SK-N-SH treated with all-trans-retinoic acid at 6 μM for 48 hours (cell line): ENCODE results near the gene PXK.

Source experiments
- ATAC-seq: fragments of 200-7000 bp; cut with Tn5 transposase; 3 replicates; pipeline ENCODE4 v1.9.1; 2020; ENCODE audit warnings: mild to moderate bottlenecking, moderate library complexity
- CSDC2 ChIP-seq: fragments of 250-450 bp; sonication (Bioruptor Pico); IDR thresholded peaks from 2 replicates; pipeline ENCODE4 v1.5.0; 2020; ENCODE audit warnings: mild to moderate bottlenecking, moderate library complexity
- CSRNP3 ChIP-seq: fragments of 250-450 bp; sonication (Bioruptor Pico); IDR thresholded peaks from 2 replicates; pipeline ENCODE4 v1.5.1; 2021; ENCODE audit warnings: mild to moderate bottlenecking, moderate library complexity
- ESRRG ChIP-seq: fragments of 250-450 bp; sonication (Bioruptor Pico); IDR thresholded peaks from 2 replicates; pipeline ENCODE4 v1.6.1; 2021; ENCODE audit warnings: mild to moderate bottlenecking
- ISL1 ChIP-seq: fragments of 250-450 bp; sonication (Bioruptor Pico); IDR thresholded peaks from 2 replicates; pipeline ENCODE4 v2.1.2; 2022; ENCODE audit warnings: mild to moderate bottlenecking, moderate library complexity
- OSR1 ChIP-seq: fragments of 250-450 bp; sonication (Bioruptor Pico); IDR thresholded peaks from 2 replicates; pipeline ENCODE4 v1.8.0; 2022; ENCODE audit warnings: moderate library complexity, mild to moderate bottlenecking, inconsistent platforms
- PPARA ChIP-seq: fragments of 250-450 bp; sonication (Bioruptor Pico); IDR thresholded peaks from 2 replicates; pipeline ENCODE4 v1.5.0; 2020; ENCODE audit warnings: mild to moderate bottlenecking, borderline replicate concordance
- SNAI2 ChIP-seq: fragments of 250-450 bp; sonication (Bioruptor Pico); IDR thresholded peaks from 2 replicates; pipeline ENCODE4 v1.5.0; 2020; ENCODE audit warnings: mild to moderate bottlenecking, moderate library complexity
- TOX ChIP-seq: fragments of 250-450 bp; sonication (Bioruptor Pico); IDR thresholded peaks from 2 replicates; pipeline ENCODE4 v1.8.0; 2021; ENCODE audit warnings: mild to moderate bottlenecking, moderate library complexity, borderline replicate concordance
- TSHZ2 ChIP-seq: fragments of 250-450 bp; sonication (Bioruptor Pico); IDR thresholded peaks from 2 replicates; pipeline ENCODE4 v1.5.0; 2020; ENCODE audit warnings: mild to moderate bottlenecking, moderate library complexity
- ZFP3 ChIP-seq: fragments of 250-450 bp; sonication (Bioruptor Pico); IDR thresholded peaks from 2 replicates; pipeline ENCODE4 v1.5.0; 2020; ENCODE audit warnings: mild to moderate bottlenecking, moderate library complexity
- ZFP30 ChIP-seq: fragments of 450-650 bp; formaldehyde crosslinking; IDR thresholded peaks from 2 replicates; pipeline ENCODE4 v1.5.0; 2022; ENCODE audit warnings: mild to moderate bottlenecking, moderate library complexity
- ZNF70 ChIP-seq: fragments of 450-650 bp; formaldehyde crosslinking; IDR thresholded peaks from 2 replicates; pipeline ENCODE4 v1.5.0; 2020; ENCODE audit warnings: mild to moderate bottlenecking, moderate library complexity
- ZNF8 ChIP-seq: fragments of 450-650 bp; formaldehyde crosslinking; IDR thresholded peaks from 2 replicates; pipeline ENCODE4 v1.5.0; 2020; ENCODE audit warnings: mild to moderate bottlenecking, moderate library complexity
- TF ChIP-seq, protein P1 (sequence below): fragments of 250-450 bp; sonication (Bioruptor Pico); IDR thresholded peaks from 2 replicates; pipeline ENCODE4 v1.8.0; 2020; ENCODE audit warnings: mild to moderate bottlenecking, moderate library complexity, borderline replicate concordance
- TF ChIP-seq, protein P2 (sequence below): fragments of 250-450 bp; sonication (Bioruptor Pico); IDR thresholded peaks from 2 replicates; pipeline ENCODE4 v1.5.1; 2020; ENCODE audit warnings: low read depth, mild to moderate bottlenecking, moderate library complexity

Gene PXK

GRCh38 chr3:58370407-58370806 lies 37.7 kb downstream of the PXK start:
- no peak for ATAC-seq
- TF ChIP-seq ZNF70 (CRISPR knock-in tag) (no peak), TOX (CRISPR knock-in tag) (no peak)
- TF ChIP-seq, protein P1, sequence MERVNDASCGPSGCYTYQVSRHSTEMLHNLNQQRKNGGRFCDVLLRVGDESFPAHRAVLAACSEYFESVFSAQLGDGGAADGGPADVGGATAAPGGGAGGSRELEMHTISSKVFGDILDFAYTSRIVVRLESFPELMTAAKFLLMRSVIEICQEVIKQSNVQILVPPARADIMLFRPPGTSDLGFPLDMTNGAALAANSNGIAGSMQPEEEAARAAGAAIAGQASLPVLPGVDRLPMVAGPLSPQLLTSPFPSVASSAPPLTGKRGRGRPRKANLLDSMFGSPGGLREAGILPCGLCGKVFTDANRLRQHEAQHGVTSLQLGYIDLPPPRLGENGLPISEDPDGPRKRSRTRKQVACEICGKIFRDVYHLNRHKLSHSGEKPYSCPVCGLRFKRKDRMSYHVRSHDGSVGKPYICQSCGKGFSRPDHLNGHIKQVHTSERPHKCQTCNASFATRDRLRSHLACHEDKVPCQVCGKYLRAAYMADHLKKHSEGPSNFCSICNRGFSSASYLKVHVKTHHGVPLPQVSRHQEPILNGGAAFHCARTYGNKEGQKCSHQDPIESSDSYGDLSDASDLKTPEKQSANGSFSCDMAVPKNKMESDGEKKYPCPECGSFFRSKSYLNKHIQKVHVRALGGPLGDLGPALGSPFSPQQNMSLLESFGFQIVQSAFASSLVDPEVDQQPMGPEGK, result no peak

- ATAC-seq, result no peak
- TF ChIP-seq CSRNP3 (no peak), ZFP3 (CRISPR knock-in tag) (no peak), CSDC2 (CRISPR knock-in tag) (no peak)
These were observed 39.1 kb downstream of the PXK start for GRCh38 chr3:58371754-58372153.

- no peak for ATAC-seq
- TF ChIP-seq CSRNP3 (no peak), TSHZ2 (no peak), ZFP3 (CRISPR knock-in tag) (no peak), ZNF70 (CRISPR knock-in tag) (no peak)
These were observed 42.6 kb downstream of the PXK start for GRCh38 chr3:58375254-58375653.

DNA sequence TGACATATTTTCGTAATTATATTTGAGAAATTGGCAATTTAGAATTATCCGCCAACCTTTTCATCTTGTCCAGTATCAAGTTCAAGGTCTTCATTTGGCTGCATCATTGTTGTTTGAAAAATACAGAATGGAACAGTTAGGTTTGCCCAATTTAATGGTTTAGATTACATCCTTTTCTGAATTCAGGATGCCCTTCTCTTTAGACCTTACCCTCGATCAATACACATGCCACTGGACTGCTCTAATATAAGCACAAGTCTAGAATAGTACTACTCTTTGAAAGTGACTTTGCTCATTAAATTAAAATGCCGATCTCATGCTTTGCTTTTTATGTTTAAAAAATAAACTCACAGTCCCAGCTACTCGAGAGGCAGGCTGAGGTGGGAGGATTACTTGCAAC lies 44.5 kb downstream of the PXK start:
- TF ChIP-seq CSRNP3, result no peak
- no peak for TF ChIP-seq OSR1 (CRISPR knock-in tag)
- TF ChIP-seq, protein P1, result no peak
- no peak for TF ChIP-seq ESRRG (CRISPR knock-in tag)
- TF ChIP-seq, protein P2, sequence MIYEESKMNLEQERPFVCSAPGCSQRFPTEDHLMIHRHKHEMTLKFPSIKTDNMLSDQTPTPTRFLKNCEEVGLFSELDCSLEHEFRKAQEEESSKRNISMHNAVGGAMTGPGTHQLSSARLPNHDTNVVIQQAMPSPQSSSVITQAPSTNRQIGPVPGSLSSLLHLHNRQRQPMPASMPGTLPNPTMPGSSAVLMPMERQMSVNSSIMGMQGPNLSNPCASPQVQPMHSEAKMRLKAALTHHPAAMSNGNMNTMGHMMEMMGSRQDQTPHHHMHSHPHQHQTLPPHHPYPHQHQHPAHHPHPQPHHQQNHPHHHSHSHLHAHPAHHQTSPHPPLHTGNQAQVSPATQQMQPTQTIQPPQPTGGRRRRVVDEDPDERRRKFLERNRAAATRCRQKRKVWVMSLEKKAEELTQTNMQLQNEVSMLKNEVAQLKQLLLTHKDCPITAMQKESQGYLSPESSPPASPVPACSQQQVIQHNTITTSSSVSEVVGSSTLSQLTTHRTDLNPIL, result no peak
- TF ChIP-seq ZFP3 (CRISPR knock-in tag), result no peak
- no peak for TF ChIP-seq ZNF70 (CRISPR knock-in tag)
- TF ChIP-seq SNAI2, result no peak
- TF ChIP-seq ZNF8 (CRISPR knock-in tag), result no peak
- TF ChIP-seq ISL1 (CRISPR knock-in tag), result no peak
- TF ChIP-seq ZFP30, result no peak
- TF ChIP-seq PPARA (CRISPR knock-in tag), result no peak
- ATAC-seq, result no peak
